GM21360 (cell line): ENCODE data around the gene STX3.
"Not testable (repeated sequence)": the region's sequence is repeated elsewhere in the genome, so short reads cannot be mapped to it uniquely, and the experiment has no call there.

Experiments used
- ATAC-seq: cut with Tn5 transposase; IDR thresholded peaks from one replicate; pipeline ENCODE4 v1.9.1; 2021; ENCODE audit warnings: mild to moderate bottlenecking, moderate library complexity; ENCODE audit not compliant: unreplicated experiment

The STX3 gene

GRCh38 chr11:59785818-59786217, 30.6 kb downstream of the STX3 start:
- ATAC-seq: no peak

- no peak for ATAC-seq
Measured at GRCh38 chr11:59787255-59787588, 32.0 kb downstream of the STX3 start.

DNA sequence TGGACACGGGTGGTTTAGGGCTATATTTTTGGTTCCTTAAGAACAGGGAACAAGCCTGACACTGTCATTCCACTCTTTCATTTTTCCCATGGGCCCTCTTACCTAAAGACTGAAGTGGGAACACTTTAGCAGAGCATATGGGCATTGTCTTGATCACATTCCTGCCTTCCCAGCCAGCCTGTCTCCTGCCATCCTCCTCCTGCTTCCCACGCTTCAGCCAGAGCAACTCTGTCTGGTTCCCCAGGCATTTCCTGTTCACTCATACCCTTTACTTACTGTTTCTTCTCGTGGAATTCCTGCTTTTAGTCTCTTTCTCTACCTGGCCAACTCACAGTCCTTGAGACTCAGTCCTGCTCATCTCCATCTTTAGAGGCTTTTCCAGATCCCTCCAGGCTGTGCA, 32.6 kb downstream of the STX3 start:
- no peak for ATAC-seq

DNA sequence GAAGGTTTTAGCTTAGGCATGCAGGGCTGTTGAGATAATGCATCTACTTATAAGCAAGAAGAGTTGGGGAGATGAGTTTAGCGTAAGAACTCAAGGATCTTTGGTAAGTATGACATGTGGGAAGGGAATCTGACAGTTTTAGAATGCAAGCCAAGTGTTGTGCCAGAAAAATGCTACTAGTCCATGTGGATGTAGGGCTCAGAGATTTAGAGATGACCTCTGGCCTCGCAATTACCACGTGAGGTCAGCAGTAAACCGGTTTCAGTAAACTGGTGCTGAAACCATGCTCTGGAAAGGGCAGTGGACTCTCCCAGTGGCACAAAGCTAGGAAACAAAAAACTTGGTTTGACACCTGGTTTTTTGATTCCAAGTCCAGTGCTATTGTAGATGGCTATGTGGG, 36.5 kb downstream of the STX3 start:
- ATAC-seq: no peak

GRCh38 chr11:59792507-59792906, 37.3 kb downstream of the STX3 start:
- no peak for ATAC-seq

GRCh38 chr11:59794417-59794816, 39.2 kb downstream of the STX3 start:
- no peak for ATAC-seq

GRCh38 chr11:59800390-59801025, 45.3 kb downstream of the STX3 start:
- no peak for ATAC-seq

DNA sequence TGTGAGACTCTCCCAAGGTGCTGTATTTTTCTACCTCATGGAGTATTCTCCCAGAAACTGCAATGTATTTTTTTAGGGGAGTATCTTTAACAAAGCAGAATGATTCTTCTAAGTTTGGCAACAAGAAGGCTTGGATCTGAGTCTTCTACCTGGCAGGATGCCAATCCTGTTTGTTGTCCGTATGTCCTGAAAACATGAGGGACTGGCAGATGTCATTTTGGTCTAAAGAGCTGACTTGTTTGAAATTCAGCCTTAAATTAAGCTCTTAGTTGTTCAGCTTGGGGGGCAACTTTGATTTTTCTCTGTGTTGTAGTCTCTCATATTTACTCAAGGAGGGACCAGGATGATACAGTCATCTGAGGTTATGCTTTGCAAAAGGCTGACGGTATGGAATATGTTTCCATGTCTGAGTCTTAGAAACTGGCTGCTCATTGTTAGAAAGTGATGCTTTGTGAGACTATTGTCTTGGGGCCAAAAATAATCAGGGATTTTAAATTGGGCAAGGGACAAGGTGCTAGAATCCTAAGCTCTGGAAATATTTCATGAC, 46.1 kb downstream of the STX3 start:
- no peak for ATAC-seq

- no peak for ATAC-seq
Measured at GRCh38 chr11:59801981-59802638, 46.9 kb downstream of the STX3 start.

DNA sequence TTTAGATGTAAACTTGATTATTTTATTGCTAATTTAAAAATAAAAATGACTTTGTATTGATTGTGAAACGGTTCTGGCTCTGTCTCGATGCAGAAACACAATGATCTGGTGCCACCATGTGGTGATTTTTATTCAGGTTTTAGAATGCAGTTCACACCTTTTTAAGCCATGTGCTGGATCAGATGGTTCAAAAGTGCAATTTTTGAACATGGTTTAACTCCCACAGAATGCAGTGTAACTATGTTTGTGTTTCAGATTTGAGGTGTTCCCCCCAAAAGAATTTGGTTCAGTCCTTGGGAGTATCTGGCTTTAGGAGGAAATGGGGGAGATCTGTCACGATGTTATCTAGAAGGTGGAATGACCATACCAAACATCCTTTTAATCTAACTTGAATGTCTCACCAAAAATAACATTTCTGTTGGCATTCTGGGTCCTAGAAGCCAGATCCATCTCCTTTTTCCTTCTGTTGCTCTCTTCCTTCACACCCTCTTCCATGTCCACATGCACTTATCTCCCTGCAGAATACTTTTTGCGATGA, 47.5 kb downstream of the STX3 start:
- no peak for ATAC-seq

DNA sequence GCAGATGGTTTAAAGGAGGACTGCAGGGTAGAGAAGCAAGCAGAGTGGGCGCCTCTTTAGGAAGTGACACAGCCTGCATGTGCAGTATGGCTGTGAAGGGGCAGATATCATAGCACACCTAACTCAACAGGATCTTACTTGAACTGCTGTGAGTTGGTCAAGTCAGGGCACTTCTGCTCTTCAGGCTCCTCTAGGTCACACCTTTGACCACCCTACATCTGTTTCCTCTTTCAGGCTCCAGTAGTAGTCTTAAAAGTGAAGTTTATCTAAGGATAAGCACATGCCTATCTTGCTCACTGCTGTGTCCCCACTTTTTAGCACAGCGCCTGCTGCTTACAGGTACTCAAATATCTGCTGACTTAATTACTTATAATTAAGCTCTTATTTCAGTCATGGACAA, 48.9 kb downstream of the STX3 start:
- ATAC-seq: no peak

GRCh38 chr11:59807047-59807610, 52.0 kb downstream of the STX3 start:
- no peak for ATAC-seq

- ATAC-seq: peak; percentile 92
Measured at GRCh38 chr11:59810189-59810910, 55.2 kb downstream of the STX3 start, which contains the start of gene MRPL16. Gene MRPL16, minus strand, starts transcription at chr11:59810778. Its CDS starts 120 bp downstream, at chr11:59810658.

DNA sequence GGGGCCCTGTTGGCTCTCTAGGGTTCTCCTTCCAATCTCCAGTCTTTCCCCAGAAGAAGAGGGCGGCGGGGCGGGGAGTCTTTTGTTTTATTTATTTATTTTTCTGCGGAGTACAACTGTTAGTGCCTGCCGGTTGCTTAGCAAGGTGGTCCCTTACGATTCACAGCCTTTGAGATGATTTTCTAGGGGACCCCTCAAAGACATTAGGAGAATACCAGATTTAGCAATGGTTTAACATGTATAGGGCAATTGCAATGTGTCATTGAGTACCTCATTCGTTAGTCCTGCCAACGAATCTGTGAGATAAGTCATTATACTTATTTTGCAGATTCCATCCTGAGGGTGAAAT, 55.7 kb downstream of the STX3 start:
- no peak for ATAC-seq

- ATAC-seq: no peak
Measured at GRCh38 chr11:59812220-59812619, 57.0 kb downstream of the STX3 start.

- ATAC-seq: no peak
Measured at GRCh38 chr11:59813364-59813763, 58.2 kb downstream of the STX3 start.

DNA sequence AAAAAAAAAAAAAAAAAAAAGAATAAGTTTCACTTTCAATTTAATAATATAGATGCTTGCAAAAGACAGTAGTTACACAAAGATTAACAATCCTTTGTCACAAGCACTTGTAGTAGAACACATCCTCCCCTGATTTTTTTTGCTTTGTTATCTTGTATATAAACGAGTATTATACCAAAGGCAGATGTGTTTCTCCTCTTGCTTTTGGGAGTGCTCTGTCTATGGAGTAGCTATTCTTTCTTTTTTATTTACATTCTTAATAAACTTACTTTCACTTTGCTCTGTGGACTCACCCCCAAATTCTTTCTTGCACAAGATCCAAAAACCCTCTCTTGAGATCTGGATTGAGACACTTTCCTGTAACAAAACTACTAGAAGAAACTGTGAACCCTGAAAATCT, 58.8 kb downstream of the STX3 start:
- ATAC-seq: no peak

DNA sequence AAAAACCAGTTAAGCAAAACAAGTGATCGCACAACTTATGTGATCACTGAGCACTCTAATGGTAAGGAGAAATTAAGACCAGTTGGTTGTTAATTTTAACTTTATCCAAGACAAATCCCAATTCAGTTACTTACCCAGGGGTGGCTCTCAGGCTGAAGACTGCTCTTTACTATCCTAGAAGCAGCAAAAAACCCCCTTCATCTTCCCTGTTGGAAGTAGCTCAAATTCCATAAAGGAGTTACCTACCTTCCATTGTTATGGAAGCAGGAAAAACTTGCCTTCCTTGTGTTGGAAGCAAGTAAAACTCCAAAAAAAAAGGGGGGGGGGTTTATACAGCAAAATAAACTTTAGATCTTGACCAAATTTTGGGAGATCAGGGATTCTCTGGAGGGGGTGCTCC, 60.6 kb downstream of the STX3 start:
- ATAC-seq: no peak

DNA sequence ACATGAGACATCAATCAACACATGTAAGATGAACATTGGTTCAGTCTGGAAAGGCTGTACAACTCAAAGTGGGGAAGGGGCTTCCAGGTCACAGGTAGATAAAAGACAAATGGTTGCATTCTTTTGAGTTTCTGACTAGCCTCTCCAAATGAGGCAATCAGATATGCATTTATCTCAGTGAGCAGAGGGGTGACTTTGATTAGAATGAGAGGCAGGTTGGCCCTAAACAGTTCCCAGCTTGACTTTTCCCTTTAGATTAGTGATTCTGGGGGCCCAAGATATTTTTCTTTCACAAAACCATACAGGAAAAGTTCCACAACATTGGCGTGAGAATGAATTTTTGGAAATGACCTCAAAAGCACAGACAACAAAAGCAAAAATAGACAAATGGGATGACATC, 61.3 kb downstream of the STX3 start:
- ATAC-seq: not testable (repeated sequence)

GRCh38 chr11:59818572-59818971, 63.4 kb downstream of the STX3 start:
- ATAC-seq: no peak

GRCh38 chr11:59822989-59823566, 67.9 kb downstream of the STX3 start:
- ATAC-seq: peak; percentile 85
